OCI-LY7 (cell line): ENCODE data around the gene TCF23.

Experiments used
- EZH2phosphoT487 ChIP-seq: fragments of 200-600 bp; sonication (generic); IDR thresholded peaks from 2 replicates; pipeline ENCODE4 v1.6.1; 2018; ENCODE audit warnings: low read depth, borderline replicate concordance, mild to moderate bottlenecking, mixed run types, antibody characterized with exemption, low read length, moderate library complexity, mixed read lengths
- TF ChIP-seq, protein P1 (sequence below): fragments of 200-600 bp; sonication (generic); conservative IDR thresholded peaks from 2 replicates; pipeline ENCODE4 v1.5.1; 2014; ENCODE audit warnings: mild to moderate bottlenecking, antibody characterized with exemption, low read length, moderate library complexity, mixed read lengths

GRCh38 chr2:27108221-27108620 lies 40.6 kb upstream of the TCF23 start:
- TF ChIP-seq, protein P1, sequence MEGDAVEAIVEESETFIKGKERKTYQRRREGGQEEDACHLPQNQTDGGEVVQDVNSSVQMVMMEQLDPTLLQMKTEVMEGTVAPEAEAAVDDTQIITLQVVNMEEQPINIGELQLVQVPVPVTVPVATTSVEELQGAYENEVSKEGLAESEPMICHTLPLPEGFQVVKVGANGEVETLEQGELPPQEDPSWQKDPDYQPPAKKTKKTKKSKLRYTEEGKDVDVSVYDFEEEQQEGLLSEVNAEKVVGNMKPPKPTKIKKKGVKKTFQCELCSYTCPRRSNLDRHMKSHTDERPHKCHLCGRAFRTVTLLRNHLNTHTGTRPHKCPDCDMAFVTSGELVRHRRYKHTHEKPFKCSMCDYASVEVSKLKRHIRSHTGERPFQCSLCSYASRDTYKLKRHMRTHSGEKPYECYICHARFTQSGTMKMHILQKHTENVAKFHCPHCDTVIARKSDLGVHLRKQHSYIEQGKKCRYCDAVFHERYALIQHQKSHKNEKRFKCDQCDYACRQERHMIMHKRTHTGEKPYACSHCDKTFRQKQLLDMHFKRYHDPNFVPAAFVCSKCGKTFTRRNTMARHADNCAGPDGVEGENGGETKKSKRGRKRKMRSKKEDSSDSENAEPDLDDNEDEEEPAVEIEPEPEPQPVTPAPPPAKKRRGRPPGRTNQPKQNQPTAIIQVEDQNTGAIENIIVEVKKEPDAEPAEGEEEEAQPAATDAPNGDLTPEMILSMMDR = no peak
- TF ChIP-seq EZH2phosphoT487 = no peak
